Right renal cortex interstitium (tissue), 3 donors: ENCODE results near the gene NCOA1. TPM values are rescaled to one million over a fixed set of nuclear protein-coding genes. Genes with fewer than 3 reads are reported as not detected.
"Not testable (repeated sequence)": the region's sequence is repeated elsewhere in the genome, so short reads cannot be mapped to it uniquely, and the experiment has no call there.

Source experiments
- DNase-seq, 3 donors: peaks; one replicate each; pipeline ENCODE4 v3.0.0-alpha.2; 2013; ENCODE audit warnings: low read depth in 3 of 3, low spot score in 2 of 3
- polyA plus RNA-seq, 3 donors: library from polyadenylated mRNA; unstranded; fragments of 120-200 nt; gene quantifications; one replicate each; pipeline ENCODE4 v1.2.1, GENCODE V29; 2013; ENCODE audit not compliant: insufficient read length in 3 of 3

NCOA1 gene
- polyA plus RNA-seq, 3 donors, result 45.9 to 49.5 (median 48.4) TPM

DNA sequence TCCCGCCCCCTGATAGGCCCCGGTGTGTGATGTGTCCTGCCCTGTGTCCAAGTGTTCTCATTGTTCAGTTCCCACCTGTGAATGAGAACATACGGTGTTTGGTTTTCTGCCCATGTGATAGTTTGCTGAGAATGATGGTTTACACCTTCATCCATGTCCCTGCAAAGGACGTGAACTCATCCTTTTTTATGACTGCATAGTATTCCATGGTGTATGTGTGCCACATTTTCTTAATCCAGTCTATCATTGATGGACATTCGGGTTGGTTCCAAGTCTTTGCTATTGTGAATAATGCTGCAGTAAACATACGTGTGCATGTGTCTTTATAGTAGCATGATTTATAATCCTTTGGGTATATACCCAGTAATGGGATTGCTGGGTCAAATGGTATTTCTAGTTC, 40.6 kb downstream of the NCOA1 start:
- not testable (repeated sequence) for DNase-seq

DNA sequence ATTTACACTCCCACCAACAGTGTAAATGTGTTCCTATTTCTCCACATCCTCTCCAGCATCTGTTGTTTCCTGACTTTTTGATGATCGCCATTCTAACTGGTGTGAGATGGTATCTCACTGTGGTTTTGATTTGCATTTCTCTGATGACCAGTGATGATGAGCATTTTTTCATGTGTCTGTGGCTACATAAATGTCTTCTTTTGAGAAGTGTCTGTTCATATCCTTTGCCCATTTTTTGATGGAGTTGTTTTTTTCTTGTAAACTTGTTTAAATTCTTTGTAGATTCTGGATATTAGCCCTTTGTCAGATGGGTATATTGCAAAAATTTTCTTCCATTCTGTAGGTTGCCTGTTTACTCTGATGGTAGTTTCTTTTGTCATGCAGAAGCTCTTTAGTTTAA, 41.0 kb downstream of the NCOA1 start:
- not testable (repeated sequence) for DNase-seq

DNA sequence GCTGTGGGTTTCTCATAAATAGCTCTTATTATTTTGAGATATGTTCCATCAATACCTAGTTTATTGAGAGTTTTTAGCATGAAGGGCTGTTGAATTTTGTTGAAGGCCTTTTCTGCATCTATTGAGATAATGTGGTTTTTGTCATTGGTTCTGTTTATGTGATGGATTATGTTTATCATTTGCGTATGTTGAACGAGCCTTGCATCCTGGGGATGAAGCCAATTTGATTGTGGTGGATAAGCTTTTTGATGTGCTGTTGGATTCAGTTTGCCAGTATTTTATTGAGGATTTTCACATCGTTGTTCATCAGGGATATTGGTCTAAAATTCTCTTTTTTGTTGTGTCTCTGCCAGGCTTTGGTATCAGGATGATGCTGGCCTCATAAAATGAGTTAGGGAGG, 42.5 kb downstream of the NCOA1 start:
- not testable (repeated sequence) for DNase-seq

DNA sequence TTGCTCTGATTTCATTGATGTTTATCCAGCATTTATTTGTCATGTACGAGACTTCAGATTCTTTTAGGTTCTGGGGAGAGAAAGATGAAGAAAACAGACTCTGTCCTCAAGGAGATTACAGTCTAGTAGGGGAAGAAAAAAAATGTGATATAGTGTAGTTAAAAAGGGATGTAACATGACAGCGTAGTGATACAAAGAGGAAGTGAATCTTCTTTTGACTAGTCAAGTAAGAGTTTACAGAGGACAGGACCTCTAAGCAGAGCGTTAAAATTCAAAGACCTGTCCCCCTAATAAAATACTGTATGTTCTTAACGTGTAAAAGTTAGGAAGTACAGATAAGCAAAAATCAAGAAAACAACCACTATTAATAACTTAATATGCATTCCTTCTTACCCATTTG, 47.7 kb downstream of the NCOA1 start:
- no peak for DNase-seq

DNA sequence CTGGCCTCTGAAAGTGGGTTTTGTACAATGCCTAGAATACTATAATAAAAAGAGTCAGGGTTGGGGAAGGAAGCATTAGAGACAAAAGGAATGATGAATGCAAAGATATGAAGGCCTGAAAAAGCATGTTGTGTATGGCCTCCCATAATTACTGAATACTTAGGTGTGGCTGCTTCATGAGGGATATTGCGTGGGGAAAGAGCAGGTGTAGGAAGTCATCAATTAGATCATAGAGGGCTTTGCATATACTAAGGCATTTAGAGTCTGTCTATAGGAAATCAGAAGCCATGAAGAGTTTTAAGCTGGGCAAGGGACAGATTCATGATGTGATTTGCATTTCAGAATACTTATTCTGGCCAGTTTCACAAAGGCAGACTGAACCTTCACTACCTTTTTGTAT, 48.2 kb downstream of the NCOA1 start:
- no peak for DNase-seq

DNA sequence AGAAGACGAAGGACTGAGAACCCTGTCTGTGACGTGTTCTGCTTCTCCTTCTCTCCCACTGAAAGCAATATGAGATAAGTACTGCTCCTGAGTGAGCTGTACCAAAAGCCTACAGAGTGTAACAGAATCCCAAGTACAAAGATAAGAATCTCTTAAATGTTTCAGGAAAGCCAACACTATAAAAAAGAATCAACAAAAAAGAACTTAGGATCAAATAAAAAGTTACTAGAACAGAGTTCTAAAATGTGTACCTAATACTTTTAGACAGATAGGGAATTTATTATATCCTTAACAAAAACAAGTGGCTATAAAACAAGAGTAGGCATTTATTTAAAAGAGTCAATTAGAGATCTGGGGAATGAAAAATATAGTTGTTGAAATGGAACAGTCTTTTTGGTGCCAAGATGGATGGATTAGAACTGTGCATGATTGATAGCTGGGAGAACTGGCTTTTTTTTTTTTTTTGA, 49.0 kb downstream of the NCOA1 start:
- DNase-seq, result no peak

DNA sequence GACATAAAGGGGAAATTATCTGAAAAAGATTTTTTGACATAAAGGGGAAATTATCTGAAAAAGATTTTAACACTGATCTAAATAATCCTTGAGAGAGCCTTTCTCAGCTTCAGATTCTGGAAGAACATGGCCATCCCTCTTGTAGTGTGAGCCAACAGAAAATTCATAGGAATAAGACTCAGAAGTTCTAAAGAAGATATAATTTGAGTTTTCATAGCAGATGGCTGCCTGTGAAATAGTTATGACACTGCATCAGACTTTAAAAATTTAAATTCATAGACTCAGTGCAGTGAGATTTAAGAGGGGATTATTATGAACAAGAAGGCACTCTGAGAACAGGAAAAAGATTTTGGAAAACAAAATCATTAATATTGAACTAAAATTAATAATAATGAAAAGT, 50.6 kb downstream of the NCOA1 start:
- no peak for DNase-seq

DNA sequence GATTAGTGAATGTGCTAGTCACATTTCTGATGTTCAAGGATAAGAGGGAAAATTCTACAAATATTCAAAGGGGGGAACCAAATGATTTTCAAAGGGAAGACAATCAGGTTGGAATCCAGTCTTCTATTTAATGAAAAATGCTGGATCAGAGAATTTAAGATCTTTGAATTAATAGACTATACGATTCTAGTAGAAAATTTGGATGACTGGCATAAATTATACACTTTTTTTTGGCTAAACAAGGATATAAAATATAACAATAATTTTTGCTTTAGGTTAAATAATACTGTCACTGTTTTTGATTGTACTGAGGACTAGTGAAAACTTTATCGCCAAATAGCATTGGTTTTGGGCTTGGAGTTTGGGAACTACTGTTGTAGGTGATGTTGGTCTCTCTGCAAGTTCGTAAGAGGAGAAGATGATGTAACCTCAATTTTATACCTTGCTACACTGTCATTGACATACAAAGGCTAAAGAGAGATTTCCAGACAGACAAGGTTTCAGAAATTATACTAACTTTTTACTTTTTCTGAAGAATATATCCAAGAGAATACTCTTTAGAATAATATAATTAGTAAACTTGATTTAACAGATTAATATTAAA, 51.3 kb downstream of the NCOA1 start:
- no peak for DNase-seq

DNA sequence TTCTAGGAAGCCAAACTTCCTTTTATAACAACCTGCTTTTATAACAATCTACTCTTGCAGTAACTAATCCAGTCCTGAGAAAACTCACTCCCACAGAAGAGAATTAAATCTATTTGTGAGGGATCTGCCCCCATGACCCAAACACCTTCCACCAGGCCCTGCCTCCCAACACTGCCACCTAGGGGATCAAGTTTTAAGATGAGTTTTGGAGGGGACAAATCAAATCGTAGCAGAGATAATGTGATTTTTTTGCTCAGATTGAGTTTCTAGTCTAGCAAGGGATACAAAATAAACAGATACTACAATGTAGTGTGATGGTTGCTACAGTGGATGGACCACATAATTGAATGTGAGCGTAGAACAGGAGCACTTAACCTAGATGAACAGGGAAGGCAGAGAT, 52.2 kb downstream of the NCOA1 start:
- no peak for DNase-seq

DNA sequence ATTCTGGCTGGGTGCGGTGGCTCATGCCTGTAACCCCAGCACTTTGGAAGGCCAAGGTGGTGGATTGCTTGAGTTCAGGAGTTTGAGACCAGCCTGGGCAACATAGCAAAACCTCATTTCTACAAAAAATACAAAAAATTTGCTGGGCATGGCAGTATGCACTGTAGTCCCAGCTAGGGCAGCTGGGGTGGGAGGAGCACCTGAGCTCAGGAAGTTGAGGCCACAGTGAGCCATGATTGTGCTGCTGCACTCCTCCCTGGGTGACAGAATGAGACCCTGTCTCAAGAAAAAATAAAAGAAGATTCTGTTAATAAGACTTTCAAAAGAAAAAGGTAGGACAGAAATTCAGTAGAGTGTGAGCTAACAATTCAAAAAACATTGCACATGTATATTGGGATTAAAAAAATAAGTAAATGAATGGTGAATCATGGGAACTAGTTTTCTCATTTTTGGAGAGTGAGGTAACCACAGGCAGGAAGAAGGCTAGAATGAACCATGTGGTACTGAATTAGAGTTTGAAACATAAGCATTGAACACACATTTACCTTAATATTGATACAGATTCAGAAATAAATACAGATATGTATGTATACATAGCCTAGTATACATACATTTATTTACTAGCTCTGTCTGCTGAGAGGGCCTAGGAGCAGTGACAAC, 53.5 kb downstream of the NCOA1 start:
- no peak for DNase-seq

DNA sequence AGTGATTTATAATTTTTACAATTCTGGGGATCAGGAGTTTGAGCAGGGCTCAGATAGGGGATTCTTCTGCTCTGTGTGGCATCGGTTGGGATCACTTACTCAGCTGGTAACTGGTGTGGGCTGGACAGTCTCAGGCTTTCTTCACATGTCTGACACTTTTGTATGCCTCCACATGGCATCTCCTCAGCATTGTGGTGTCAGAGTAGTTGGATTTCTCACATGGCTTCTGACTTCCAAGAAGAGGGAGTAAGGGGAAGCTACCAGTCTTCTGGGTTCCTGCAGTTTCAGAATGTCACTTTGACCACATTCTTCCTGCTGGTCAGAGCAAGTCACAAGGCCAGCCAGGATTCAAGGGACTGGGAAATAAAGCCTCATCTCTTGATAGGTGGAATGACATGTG, 55.6 kb downstream of the NCOA1 start:
- no peak for DNase-seq

DNA sequence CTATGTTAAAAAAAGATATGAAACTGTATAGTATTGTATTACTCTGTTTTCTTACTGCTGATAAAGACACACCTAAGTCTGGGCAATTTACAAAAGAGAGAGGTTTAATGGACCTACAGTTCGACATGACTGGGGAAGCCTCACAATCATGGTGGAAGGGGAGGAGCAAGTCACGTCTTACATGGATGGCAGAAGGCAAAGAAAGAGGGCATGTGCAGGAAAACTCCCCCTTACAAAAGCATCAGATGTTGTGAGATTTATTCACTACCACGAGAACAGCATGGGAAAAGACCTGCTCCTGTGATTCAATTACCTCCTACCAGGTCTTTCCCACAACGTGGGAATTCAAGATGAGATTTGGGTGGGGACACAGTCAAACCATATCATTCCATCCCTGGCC, 57.0 kb downstream of the NCOA1 start:
- DNase-seq, result no peak

DNA sequence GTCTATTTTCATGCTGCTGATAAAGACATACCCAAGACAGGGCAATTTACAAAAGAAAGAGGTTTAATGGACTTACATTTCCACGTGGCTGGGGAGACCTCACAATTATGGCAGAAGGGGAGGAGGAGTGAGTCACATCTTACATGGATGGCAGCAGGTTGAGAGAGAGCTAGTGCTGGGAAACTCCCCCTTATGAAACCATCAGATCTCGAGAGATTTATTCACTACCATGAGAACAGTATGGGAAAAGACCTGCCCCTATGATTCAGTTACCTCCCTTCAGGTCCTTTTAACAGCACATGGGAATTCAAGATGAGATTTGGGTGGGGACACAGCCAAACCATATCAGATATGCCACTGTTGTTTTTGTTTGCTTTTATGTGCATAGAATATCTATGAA, 59.2 kb downstream of the NCOA1 start:
- not testable (repeated sequence) for DNase-seq

DNA sequence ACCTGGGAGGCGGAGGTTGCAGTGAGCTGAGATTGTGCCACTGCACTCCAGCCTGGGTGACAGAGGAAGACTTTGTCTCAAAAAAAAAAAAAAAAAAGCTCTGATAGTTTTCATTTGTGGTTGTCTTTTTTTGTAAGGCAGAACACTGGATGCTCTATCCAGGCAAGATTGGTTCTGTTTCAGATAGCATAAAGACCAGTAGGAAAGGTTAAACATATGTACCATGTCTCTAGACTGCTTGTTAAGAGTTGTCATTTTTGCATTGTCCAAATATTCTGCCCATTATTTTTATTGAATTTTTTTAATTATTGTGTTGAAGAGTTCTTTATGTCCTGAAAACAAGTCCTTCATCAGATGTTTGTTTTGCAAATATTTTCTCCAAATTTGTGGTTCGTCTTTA, 60.0 kb downstream of the NCOA1 start:
- no peak for DNase-seq

DNA sequence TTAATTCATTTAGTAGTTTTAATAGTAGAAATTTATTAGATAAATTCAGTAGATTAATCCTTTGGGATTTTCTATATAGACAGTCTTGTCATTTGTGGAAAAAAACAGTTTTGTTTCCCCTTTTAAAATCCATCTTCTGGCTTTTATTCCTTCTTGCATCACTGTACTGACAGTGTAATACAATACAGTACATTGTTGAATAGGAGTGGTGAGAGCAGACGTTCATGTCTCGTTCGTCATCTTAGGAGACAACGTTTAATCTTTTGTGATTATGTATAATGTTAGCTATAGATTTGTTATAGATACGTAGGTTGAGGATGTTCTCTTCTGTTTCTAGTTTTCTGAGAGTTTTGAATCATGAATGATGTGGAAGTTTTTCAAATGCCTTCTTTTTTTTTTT, 61.8 kb downstream of the NCOA1 start:
- DNase-seq, result no peak

DNA sequence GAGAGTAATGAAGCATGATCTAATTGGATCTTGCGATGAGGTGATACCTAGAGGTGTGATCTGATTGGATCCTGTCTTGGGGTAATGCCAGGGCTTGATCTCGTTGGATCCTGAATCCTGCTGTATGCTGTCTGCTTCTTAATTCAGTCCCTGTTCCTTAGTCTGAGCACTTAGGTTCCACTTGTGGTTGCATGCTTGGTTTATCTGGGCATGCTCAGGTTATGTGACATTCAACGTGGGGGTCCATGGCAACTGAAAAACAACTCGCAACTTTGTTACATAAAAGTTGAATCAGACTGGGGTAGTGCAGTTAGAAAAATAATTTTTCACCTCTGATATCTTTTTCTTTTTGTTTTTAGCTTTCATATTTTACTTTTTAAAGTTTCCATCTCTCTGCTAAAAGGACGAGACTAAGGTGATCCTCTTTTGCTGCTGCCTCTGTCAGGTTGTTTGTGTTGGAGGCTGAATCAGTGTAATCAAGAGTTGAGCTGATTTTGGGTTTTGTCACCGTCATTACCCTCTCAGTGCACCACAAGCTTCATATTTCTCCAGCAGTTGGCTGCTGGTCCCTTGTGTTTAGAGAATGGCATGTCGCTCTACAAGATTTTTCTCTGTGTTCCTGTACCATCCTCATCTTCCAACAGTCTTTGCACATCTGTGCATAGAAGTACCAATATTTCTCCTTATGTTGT, 67.9 kb downstream of the NCOA1 start:
- DNase-seq, result no peak

DNA sequence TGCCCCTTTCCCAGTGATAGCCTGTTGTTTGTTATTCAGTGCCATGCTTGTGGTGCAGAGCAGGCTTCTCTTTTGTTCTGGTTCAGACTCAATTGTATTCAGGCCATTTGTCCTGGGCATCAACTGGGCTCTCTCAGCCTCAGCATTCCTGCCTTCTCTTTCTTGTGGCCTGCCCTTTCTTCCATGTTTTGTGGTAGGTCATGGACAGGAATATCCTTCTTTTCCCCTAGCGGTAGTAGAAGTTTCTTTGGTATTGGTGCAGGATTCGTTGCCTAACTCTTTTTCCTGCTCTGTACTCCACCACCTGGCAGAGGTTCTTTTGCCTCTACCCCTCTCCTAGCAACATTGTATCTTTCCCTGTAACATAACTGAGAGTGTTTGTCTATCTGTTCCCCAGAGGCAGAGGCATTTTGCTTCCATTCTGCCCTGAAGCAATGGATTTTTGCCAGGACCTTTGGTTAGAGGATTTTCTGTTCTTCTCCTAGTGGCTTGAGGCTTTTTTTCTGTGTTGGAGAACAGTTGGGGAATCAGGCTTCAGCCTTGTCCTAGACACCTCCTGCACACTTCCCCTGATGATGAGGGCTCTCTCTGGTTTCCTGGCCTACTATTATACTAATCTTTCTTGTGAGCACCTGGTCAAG, 68.5 kb downstream of the NCOA1 start:
- DNase-seq, result no peak

DNA sequence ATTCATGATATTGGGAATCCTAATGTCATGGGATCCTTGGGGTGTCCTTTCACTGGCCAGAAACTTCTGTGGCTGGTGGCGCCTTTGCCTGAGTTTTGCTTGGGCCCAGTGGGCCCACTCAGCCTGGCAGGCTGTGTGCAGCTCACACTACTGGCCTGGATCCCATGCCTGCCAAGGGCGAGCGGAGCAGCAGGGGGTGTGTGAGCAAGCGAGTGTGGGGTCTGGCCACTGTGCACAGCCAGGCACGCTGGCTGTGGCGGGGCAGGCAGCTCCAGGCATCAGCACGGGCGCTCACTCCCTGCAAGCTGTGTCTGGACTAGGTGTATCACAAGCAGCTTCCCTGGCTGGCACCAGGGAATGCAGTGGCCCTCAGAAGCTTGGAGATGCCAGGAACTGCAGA, 74.5 kb downstream of the NCOA1 start:
- DNase-seq, result no peak

DNA sequence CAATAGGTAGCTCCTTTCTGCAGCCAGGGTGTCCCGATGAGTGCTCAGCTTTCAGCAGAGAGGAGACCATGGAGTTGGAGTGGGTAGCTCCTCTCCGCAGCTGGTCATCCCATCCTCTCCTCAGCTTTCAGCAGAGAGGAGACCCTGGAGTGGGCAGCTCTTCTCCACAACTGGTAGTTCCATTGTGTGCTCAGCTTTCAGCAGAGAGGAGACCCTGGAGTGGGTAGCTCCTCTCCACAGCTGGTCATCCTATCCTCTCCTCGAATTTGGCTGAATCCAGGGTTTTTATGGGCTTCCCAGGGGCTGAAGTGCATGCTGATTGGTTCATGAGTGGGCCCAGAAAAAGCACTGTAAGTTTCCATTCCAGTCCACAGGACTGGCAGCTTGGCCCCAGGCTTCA, 75.2 kb downstream of the NCOA1 start:
- DNase-seq, result no peak

DNA sequence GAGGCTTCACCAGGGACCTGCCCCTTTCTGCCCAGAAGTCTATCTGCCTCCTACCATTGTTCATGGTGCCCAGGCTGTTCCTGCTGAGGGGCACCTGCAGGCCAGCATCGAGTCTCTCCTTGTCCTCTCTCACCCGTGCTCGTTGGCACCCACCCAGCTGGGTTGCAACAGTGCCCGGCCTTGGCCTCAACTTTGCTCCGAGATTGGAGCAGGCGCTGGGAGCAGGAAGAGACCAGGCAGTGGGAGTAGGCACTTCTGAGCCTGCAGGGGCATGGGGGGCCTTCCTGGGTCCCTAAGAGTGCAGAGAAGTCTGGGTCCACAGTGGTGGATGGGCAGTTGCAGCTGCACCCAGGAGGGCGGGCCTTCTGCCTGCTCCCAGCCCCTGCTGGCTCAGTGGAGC, 75.6 kb downstream of the NCOA1 start:
- DNase-seq, result no peak

DNA sequence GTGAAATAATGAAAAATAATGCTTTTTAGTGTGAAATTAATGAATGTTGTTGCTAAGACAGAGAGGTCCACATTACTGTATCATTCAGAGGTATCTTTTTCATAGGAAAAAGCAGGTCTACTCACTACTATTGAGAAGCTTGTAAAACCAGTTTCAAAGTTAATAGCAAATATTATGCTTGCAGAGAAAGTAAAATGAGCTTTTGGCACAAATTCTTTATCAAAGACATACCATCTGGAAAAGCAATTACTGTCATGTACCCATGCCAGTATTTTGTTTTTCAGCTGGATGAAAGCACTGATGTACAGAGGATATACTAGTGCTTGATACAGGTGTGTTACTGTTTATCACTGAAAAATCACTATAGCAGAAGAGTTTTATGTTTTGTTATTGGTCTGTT, 77.5 kb downstream of the NCOA1 start:
- no peak for DNase-seq

DNA sequence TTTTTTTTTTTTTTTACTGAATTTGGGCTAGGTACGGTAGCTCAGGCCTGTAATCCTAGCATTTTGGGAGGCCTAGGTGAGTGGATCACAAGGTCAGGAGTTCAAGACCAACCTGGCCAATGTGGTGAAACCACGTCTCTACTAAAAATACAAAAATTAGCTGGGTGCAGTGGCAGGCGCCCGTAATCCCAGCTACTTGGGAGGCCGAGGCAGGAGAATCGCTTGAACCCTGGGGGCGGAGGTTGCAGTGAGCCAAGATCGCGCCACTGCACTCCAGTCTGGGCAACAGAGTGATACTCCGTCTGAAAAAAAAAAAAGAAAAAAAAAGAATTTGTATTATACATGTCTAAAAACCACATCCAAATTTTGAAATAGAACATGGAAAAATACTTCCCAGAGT, 78.5 kb downstream of the NCOA1 start:
- not testable (repeated sequence) for DNase-seq
